Measurements from ENCODE around the gene XRCC3. TPM values are rescaled to one million over a fixed set of nuclear protein-coding genes. Genes with fewer than 3 reads are reported as not detected.

Gene XRCC3
- polyA plus RNA-seq, 4 donors, result 11.5 to 23.9 (median 12.6) TPM

- no peak for DNase-seq (ENCODE audit: low read depth in 4 of 4, low spot score in 3 of 4)
Observed at GRCh38 chr14:103739466-103739792, 24.2 kb upstream of the XRCC3 start.

- no peak for DNase-seq (ENCODE audit: low read depth in 4 of 4, low spot score in 3 of 4)
Observed at GRCh38 chr14:103738701-103739451, 23.6 kb upstream of the XRCC3 start.

DNA sequence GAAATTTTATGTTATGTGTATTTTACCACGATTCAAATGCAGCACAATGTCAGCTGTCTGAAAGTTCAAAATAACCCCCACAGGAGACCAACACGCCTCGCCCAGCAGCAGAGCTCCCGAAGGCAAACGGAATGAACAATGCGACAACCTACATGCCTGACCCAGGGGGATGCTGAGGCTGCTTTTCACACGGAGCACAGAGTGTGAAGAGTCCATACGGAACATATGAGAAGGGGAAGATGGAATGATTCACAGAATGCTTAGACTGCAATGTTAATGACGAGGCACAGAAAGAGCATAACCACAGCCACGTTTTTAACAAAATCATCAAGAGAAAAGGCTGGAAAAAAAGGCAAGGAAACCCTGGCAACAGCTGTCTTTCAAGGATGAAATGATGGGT, 22.9 kb upstream of the XRCC3 start:
- no peak for DNase-seq (ENCODE audit: low read depth in 4 of 4, low spot score in 3 of 4)

GRCh38 chr14:103737432-103738045, 22.3 kb upstream of the XRCC3 start:
- no peak for DNase-seq (ENCODE audit: low read depth in 4 of 4, low spot score in 3 of 4)

- DNase-seq (ENCODE audit: low read depth in 4 of 4, low spot score in 3 of 4), result no peak
Observed at GRCh38 chr14:103736546-103737431, 21.5 kb upstream of the XRCC3 start.

DNA sequence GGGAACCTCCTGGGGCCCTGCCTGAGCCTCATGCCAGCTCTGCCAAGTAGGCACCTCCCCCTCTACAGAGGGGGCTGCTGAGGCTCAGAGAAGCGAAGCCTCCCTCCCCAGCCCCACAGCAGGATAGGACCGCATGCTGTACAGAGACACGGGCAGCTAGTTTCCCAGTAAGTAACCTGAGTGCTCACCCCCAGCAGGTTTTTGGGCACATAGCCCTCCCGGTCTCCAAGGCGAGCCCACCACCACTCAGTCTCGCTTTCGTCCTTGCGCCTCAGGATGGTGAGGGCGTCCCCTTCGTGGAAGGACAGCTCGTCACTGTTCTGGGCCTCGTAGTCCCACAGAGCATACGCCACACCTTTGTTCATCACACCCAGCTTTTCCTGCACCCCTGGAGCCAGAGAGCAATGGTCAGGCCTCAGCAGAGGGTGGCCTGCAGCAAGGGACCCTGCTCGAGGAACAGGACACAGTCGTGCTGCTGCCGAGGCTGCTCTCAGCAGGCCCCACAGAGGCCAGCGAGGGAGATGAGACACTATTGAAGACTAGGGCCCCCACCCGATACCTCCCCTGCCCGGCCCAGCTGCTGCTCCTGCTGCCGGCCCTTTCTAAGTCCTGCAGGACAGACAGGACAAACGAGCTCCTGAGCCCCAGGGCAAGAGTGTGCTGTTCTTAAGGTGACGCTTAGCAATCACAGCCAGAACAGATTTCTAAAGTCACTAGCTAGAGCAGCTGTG, 20.7 kb upstream of the XRCC3 start:
- DNase-seq (ENCODE audit: low read depth in 4 of 4, low spot score in 3 of 4), result no peak

GRCh38 chr14:103735439-103735814, 20.2 kb upstream of the XRCC3 start:
- no peak for DNase-seq (ENCODE audit: low read depth in 4 of 4, low spot score in 3 of 4)

GRCh38 chr14:103735022-103735421, 19.8 kb upstream of the XRCC3 start:
- DNase-seq (ENCODE audit: low read depth in 4 of 4, low spot score in 3 of 4), result no peak

DNA sequence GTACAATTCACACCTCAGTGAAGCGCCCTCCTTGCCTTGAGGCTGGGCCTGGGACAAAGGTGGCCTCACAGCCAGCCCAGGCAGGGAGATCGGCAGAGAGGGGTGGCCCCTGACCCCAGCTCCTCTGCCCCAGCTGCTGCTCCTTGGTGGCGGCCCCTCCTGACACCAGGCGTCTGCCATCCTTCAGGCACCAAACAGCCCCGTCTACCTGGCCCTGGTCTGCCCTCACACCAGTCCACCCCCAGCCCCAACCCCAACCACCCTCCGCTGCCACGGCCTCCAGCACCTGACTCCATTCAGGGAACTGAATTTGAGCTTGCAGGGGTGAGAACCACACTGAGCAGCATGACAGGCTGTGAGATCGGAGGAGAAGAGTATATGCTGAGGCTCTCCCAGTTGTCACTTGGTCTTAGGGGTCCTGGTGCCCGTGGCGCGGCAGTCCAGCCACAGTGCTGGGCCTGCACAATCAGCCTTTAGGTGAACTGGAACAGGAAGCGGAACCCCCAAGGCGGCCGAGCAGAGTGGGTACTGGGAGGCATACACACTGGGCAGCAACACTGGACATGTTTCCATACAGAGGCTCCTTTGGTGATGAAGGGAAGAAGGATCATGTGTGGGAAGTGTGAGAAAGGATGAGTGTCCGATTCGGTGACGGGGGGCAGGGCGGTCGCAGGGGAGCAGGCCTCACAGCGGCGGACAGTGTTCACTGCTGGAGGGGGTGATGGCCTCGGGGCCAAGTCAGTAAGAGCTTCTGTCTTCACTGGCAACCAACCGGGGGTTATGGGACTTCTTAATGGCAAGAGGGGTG, 19.0 kb upstream of the XRCC3 start:
- DNase-seq (ENCODE audit: low read depth in 4 of 4, low spot score in 3 of 4), result no peak

GRCh38 chr14:103733651-103734050, 18.4 kb upstream of the XRCC3 start:
- no peak for DNase-seq (ENCODE audit: low read depth in 4 of 4, low spot score in 3 of 4)

- no peak for DNase-seq (ENCODE audit: low read depth in 4 of 4, low spot score in 3 of 4)
Observed at GRCh38 chr14:103732868-103733620, 17.8 kb upstream of the XRCC3 start.

- no peak for DNase-seq (ENCODE audit: low read depth in 4 of 4, low spot score in 3 of 4)
Observed at GRCh38 chr14:103731916-103732867, 16.9 kb upstream of the XRCC3 start.

DNA sequence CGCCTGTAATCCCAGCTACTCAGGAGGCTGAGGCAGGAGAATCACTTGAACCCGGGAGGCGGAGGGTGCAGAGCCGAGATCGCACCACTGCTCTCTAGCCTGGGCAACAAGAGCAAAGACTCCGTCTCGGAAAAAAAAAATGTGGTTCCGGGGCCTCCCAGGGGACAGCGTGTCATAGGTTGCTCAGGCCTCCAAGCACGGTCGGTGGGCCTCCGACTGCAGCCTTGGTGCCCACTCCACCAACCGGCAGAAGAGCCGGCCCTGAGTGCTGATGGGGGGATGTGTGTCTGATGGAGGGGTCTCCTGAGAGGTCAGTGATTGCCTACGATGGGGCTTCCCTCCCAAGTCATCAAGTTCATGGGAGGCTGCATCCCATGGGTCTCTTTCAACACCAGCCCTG, 16.2 kb upstream of the XRCC3 start:
- DNase-seq (ENCODE audit: low read depth in 4 of 4, low spot score in 3 of 4), result no peak

DNA sequence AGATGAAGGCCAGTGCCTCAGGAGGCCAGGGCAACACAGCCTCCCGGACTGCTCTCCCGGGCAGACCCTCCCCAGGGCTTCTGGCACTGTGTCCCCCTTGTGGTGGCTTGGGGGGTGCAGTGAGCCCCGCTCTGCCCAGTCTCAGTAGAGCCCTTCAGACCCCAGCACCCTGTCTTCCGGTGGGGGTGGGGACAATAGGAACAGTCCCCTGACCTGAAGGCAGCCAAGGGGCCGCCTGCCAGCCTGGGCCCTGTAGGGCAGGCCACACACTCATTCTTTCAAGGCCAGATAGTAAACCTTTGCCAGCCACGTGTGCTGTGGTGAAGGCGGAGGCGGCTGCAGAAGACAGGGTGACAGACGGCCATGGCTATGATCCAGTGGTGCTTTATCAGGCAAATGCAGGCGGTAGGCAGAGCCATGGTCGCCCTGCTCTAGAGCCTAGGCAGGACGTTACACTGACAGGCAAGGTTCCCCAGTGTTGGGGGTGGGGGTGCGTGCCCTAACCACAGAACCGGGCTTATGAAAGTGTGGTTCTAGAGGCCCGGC, 15.3 kb upstream of the XRCC3 start:
- DNase-seq (ENCODE audit: low read depth in 4 of 4, low spot score in 3 of 4), result no peak

GRCh38 chr14:103729496-103730448, 14.5 kb upstream of the XRCC3 start:
- no peak for DNase-seq (ENCODE audit: low read depth in 4 of 4, low spot score in 3 of 4)

DNA sequence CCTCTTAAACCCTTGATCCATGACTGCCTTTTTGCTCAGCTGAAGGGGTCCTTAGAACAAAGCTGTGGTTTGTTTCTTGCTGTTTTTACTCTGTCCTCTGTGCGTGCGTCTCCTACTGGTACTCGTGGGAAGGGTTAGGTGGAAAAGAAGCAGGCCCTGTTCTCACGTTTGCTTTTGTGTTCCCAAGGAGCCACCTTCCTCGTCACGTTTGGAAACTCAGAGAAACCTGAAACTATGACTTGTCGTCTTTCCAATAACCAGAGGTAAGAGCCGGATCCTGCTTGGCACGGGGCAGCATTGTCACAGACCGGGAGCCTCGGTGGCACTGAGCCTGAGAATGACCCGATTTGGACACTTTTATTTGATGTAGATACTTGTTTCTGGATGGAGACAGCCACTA, 13.5 kb upstream of the XRCC3 start:
- no peak for DNase-seq (ENCODE audit: low read depth in 4 of 4, low spot score in 3 of 4)

DNA sequence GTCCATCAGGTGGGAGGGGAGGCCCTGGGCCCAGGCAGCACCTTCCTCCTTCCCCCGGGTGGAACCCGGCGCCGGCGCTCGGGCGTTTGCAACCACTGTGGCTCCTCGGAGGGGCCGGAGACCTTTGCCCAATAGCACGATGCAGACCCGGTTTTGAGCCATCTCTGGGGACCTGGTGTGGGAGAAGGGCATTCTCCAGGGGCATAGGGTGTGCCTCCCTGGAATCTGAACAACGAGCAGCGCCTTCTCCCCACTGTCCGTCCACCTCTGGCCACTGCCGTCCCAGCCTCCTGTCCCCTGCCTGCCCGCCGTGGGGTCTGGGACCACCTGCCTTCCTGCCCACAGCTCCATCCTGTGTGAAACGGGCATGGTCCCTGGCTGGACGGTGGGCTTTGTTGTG, 12.9 kb upstream of the XRCC3 start:
- no peak for DNase-seq (ENCODE audit: low read depth in 4 of 4, low spot score in 3 of 4)

Measured in left renal pelvis (tissue), 4 donors.